OCI-M1 (cell line): ENCODE results near the gene SPRED1.
A peak's percentile ranks its signal among the peaks of the same experiment; 100 is the strongest.

Source experiments
- DNase-seq: peaks from one replicate; lab custom pipeline; 2025; lab: John Stamatoyannopoulos, UW

SPRED1 gene

DNA sequence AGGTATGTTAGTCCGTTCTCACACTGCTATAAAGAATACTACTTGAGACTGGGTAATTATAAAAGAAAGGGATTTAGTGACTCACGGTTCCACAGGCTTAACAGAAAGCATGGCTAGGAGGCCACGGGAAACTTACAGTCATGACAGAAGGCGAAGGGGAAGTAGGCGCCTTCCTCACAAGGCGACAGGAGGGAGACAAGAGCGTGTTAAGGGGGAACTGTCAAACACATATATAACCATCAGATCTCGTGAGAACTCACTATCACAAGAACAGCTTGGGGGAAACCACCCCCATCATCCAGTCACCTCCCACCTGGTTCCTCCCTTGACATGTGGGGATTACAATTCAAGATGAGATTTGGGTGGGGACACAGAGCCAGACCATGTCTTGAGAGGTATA lies 30.4 kb downstream of the SPRED1 start:
- no peak for DNase-seq

- DNase-seq, result no peak
Observed at GRCh38 chr15:38285456-38285855, 32.8 kb downstream of the SPRED1 start.

DNA sequence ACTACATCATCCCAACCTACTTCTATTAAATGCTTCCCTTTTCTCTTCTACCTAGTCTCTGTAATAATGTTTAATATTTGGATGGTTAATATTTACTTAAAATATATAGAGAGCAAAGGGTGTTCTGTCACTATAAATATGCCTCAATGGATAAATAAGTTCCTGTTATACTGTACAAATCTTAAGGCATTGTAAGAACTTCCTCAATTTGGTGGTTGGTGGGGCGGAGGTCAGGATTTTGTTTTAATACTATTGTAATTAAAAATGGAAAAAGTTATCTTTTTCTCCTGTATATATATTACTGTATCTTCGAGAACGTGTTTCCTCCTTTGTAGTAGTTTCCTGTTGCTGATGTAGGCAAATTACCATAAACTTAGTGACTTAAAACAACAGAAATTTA lies 41.5 kb downstream of the SPRED1 start:
- no peak for DNase-seq

DNA sequence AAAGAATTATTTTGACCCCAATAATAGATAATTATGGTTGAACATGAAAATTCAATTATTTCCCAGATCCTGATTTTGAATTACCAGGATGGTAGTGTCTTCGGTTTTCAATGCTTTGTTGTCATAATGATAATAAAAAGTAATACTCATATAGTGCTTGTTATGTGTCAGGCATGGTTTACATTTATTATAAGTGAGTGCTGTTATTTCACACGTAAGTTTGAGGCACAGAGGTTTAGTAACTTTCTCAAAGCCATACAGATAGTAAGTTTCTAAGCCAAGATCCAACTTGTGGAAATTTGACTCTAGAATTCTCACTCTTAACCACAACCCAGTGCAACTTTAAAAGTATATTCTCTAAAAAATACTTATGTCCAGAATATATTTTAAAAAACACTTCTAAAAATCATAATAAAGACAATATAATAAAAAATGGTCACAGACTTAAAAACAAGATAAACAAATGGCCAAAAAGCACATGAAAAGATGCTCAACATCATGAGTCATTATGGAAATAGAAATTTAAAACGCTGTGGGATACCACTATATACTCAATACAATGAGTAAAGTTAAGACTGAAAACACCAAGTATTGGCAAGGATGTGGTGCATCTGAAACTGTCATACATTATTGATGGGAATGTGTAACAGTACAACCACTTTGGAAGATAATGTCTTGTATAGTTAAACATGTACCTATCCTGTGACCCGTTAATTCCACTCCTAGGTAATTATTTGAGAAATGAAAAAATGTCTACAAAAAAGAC lies 45.2 kb downstream of the SPRED1 start:
- no peak for DNase-seq

- DNase-seq, result no peak
Observed at GRCh38 chr15:38299216-38299615, 46.6 kb downstream of the SPRED1 start.

DNA sequence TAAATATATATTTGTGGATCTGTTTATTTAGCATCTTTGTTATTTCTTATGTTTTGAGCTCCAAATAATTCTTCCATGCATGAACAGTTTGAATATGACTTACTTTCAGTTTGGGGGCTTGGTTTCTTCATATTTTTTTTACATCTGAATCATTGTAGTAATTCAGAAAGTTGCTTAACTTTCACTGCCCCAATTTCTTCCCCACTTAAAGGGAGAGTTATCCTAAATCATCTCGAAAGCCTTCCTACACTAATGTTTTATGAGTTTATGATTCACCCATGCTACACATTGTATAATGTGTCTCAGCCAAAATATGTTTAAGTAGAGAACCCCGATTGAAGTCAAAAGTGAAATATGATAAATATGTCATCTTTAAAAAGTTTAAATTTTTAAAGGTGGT lies 47.8 kb downstream of the SPRED1 start:
- DNase-seq, result peak; percentile 34

- DNase-seq, result no peak
Observed at GRCh38 chr15:38304481-38304880, 51.8 kb downstream of the SPRED1 start.

- peak; percentile 52 for DNase-seq
Observed at GRCh38 chr15:38307251-38307650, 54.6 kb downstream of the SPRED1 start.

GRCh38 chr15:38307861-38308641 lies 55.4 kb downstream of the SPRED1 start:
- no peak for DNase-seq

DNA sequence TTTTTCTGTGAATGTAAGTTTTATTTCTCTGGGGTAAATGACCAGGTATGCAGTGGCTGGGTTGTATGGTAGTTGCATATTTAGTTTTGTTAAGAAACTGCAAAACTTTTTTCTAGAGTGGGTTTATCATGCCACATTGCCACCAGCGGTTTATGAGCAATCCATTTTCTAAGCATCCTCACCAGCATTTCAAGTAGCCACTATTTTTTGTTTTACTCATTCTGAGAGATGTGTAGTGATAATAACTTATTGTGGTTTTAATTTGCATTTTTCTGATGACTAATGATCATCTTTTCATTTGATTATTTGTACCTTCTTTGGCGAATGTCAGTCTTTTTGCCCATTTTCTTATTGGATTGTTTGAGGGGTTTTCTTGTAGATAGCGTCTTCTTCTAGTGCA lies 56.2 kb downstream of the SPRED1 start:
- DNase-seq, result no peak

- no peak for DNase-seq
Observed at GRCh38 chr15:38312190-38312589, 59.6 kb downstream of the SPRED1 start.

GRCh38 chr15:38316311-38316710 lies 63.7 kb downstream of the SPRED1 start:
- DNase-seq, result no peak

DNA sequence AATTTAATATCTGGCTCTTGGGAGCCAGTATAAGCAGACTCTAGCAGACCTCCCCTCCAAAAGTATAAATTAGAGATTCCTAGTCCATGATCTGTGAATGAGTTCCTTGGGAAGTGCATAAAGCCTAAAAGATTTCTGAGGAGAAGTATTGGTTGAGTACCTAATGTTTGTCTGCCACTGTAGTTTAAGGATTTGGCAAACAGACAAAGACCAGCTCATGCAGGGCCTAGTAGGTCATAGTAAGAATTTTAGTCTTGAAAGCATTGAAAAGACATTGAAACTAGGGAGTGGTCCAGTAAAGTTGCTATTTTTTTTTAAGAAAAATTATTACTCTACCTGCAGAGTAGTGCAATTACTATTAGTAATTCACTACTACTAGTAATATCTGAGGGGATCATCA lies 67.5 kb downstream of the SPRED1 start:
- DNase-seq, result no peak

DNA sequence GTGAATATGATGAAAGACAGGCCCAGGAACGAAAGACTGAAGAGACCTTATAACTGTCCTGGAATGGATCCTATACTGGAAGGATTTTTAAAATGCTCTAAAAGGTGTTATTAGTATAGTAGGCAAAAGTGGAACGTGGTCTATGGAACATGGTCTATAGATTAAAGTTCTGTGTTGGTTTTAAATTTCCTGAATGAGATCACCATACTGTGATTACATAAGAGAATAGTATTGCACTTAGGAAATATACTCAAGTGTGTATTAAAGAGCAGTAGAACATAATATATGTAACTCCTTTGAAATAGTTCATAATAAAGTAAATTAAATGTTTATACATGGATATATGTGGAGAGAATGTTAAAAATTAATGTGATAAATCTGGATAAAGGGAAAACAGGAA lies 68.2 kb downstream of the SPRED1 start:
- peak; percentile 11 for DNase-seq

GRCh38 chr15:38323895-38324294 lies 71.3 kb downstream of the SPRED1 start:
- DNase-seq, result peak; percentile 63

- peak; percentile 21 for DNase-seq
Observed at GRCh38 chr15:38324939-38325647, 72.5 kb downstream of the SPRED1 start.

- DNase-seq, result no peak
Observed at GRCh38 chr15:38325648-38325990, 73.0 kb downstream of the SPRED1 start.

DNA sequence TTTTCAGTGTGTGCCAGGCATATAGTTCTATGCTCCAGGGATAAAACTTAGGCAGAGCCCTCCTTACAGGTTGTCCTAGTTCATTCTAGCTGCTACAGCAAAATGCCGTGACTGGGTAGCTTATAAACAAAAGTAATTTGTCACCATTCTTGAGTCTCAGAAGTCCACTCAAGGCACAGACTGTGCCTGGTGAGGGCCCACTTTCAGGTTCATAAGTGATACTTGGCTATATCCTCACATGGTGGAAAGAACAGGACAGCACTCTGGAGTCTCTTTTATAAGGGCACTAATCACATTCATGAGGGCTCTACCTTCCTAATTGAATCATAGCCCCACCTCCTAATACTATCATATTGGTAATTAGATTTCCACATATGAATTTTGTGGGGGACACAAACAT lies 80.1 kb downstream of the SPRED1 start:
- DNase-seq, result no peak

DNA sequence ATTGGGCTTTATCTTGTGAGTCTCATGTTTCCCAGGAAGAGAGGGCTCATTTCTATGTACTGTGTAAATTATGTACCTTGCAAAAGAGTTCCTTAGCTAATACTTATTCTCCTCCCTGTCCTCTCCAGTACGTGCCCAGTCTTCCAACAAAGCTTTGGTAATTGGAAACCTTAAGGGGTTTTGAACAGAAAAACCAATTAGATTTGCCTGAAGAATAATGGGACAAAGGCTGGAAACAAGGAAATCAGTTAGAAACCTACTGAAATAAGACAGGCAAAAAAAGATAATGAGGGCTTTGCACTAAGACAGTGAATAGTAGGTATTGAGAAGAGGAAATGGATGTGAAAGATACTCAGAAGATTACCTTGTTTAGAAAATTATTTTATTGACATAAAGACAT lies 82.5 kb downstream of the SPRED1 start:
- no peak for DNase-seq

DNA sequence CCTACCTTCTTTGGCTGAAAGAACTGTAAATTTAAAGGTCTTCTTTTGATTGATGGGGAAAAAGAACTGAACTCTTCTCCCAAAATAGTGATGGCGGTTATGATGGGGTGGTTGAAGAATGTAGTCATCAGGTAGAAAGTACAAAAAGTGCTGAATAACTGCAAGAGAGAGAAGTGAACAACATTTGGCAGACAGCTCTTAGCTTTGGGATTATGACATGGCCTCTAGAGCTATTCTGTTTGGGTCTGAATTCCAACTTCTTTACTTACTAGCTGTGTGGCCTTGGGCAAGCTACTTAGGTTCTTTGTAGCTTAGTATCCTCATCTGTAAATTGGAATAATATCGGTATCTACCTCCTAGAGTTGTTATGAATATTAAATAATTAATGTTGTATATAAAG lies 91.7 kb downstream of the SPRED1 start:
- no peak for DNase-seq

- DNase-seq, result no peak
Observed at GRCh38 chr15:38349251-38349650, 96.6 kb downstream of the SPRED1 start.

- DNase-seq, result no peak
Observed at GRCh38 chr15:38351466-38351865, 98.8 kb downstream of the SPRED1 start.

- DNase-seq, result peak; percentile 80
Observed at GRCh38 chr15:38354315-38354929, 101.8 kb downstream of the SPRED1 start.
